Measurements from ENCODE around the gene GRM5.

GRCh38 chr11:88644724-88645123 is 421.1 kb downstream of the GRM5 start:
- TF ChIP-seq POLR2A (IDR thresholded peaks at IDR 0.05) (no peak), CTCF (IDR thresholded peaks at IDR 0.05) (no peak)

Measured in esophagus squamous epithelium (tissue), 4 donors.